ENCODE data around the gene RRP12. TPM values are rescaled to one million over a fixed set of nuclear protein-coding genes. Genes with fewer than 3 reads are reported as not detected.

RRP12 gene
- total and polyA plus RNA-seq, 3 experiments from 2014 or later: 11.6 to 111 (median 102) TPM

GRCh38 chr10:97311111-97311626 is 90.0 kb downstream of the RRP12 start:
- no peak overlapping the region for H3K27ac Mint-ChIP-seq
- H3K4me1 Mint-ChIP-seq: no peaks in the 10 kb centered on the region
- peak overlapping the region in 1 of 7 donors; percentile 3 for H3K4me3 Mint-ChIP-seq
- H3K36me3 Mint-ChIP-seq: no peaks in the 10 kb centered on the region
- H3K27me3 Mint-ChIP-seq: peaks cover 0 to 1% of the 10 kb centered on the region in 2 donors
- CTCF ChIA-PET: no interaction called here
- Histone ChIP-seq H3K9me3 (ENCODE audit: low read length) (no peaks in the 10 kb centered on the region), H3K27me3 (ENCODE audit: insufficient read depth, low read length, poor library complexity, severe bottlenecking) (no peaks in the 10 kb centered on the region), H3K4me1 (ENCODE audit: insufficient read depth, low read length) (no peaks in the 10 kb centered on the region), H3K4me3 (ENCODE audit: low read length) (no peak overlapping the region), H3K27ac (ENCODE audit: low read depth, low read length) (no peak overlapping the region), H3K36me3 (ENCODE audit: insufficient read depth, low read length) (no peaks in the 10 kb centered on the region)
- no peaks in the 10 kb centered on the region for H3K9me3 Mint-ChIP-seq
- no peak for DNase-seq
- POLR2A ChIA-PET: interaction anchor here (0.8 kb wide), 1 partner anchor 8 kb away, joined by 3 read pairs; the partner anchor contains the start of gene FRAT1

- Histone ChIP-seq H3K4me3 (ENCODE audit: low read length) (no peak overlapping the region), H3K27me3 (ENCODE audit: insufficient read depth, low read length, poor library complexity, severe bottlenecking) (no peaks in the 10 kb centered on the region), H3K9me3 (ENCODE audit: low read length) (no peaks in the 10 kb centered on the region), H3K36me3 (ENCODE audit: insufficient read depth, low read length) (no peaks in the 10 kb centered on the region), H3K27ac (ENCODE audit: low read depth, low read length) (no peak overlapping the region), H3K4me1 (ENCODE audit: insufficient read depth, low read length) (no peaks in the 10 kb centered on the region)
- Mint-ChIP-seq H3K4me1 (no peaks in the 10 kb centered on the region), H3K36me3 (no peaks in the 10 kb centered on the region), H3K9me3 (no peaks in the 10 kb centered on the region), H3K27me3 (peaks cover 0 to 1% of the 10 kb centered on the region in 2 donors), H3K27ac (peak overlapping the region in 3 of 8 donors; percentile 3 to 40 (median 17)), H3K4me3 (no peak overlapping the region)
- ChIA-PET POLR2A (no interaction called here), CTCF (interaction anchor here (1.4 kb wide), 1 partner anchor 11 kb away, joined by 4 read pairs; the partner anchor contains the start of gene FRAT1)
- DNase-seq: no peak
Measured at GRCh38 chr10:97307866-97308780, 93.0 kb downstream of the RRP12 start.

GRCh38 chr10:97307441-97307840 is 93.7 kb downstream of the RRP12 start:
- H3K36me3 ChIP-seq (ENCODE audit: insufficient read depth, low read length): no peaks in the 10 kb centered on the region
- no peaks in the 10 kb centered on the region for H3K4me1 ChIP-seq (ENCODE audit: insufficient read depth, low read length)
- ChIA-PET CTCF (interaction anchor here (1.4 kb wide), 1 partner anchor 11 kb away, joined by 4 read pairs; the partner anchor contains the start of gene FRAT1), POLR2A (no interaction called here)
- Mint-ChIP-seq H3K9me3 (no peaks in the 10 kb centered on the region), H3K36me3 (no peaks in the 10 kb centered on the region), H3K27me3 (peaks cover 0 to 1% of the 10 kb centered on the region in 2 donors), H3K4me3 (no peak overlapping the region), H3K4me1 (no peaks in the 10 kb centered on the region), H3K27ac (no peak overlapping the region)
- no peak for DNase-seq
- no peaks in the 10 kb centered on the region for H3K27me3 ChIP-seq (ENCODE audit: insufficient read depth, low read length, poor library complexity, severe bottlenecking)
- no peaks in the 10 kb centered on the region for H3K9me3 ChIP-seq (ENCODE audit: low read length)
- H3K27ac ChIP-seq (ENCODE audit: low read depth, low read length): no peak overlapping the region
- no peak overlapping the region for H3K4me3 ChIP-seq (ENCODE audit: low read length)

Other genes with a start within 250 kb of the RRP12 start
- under 1 TPM in 1 of 2 experiments, not detected in 1; 0.20 TPM for gene SLIT1, start 215.4 kb downstream of the RRP12 start, total RNA-seq
- 0.06 TPM for gene SLIT1, start 215.4 kb downstream of the RRP12 start, polyA plus RNA-seq
- gene ARHGAP19, start 108.7 kb downstream of the RRP12 start, total RNA-seq: 10 to 100 TPM; 23.3 to 26.5 TPM
- 8.9 TPM for gene ARHGAP19, start 108.7 kb downstream of the RRP12 start, polyA plus RNA-seq
- 1 to 10 TPM; 4.3 to 4.7 TPM for gene FRAT1, start 82.1 kb downstream of the RRP12 start, total RNA-seq
- 13.3 TPM for gene FRAT1, start 82.1 kb downstream of the RRP12 start, polyA plus RNA-seq
- gene FRAT2, start 66.6 kb downstream of the RRP12 start, total RNA-seq: 10 to 100 TPM in 1 of 2 experiments, 1 to 10 TPM in 1; 9.8 to 10.4 TPM
- gene FRAT2, start 66.6 kb downstream of the RRP12 start, polyA plus RNA-seq: 18.7 TPM
- 1,000 to 10,000 TPM; 1,086 to 1,097 TPM for gene PGAM1, start 24.9 kb upstream of the RRP12 start, total RNA-seq
- gene PGAM1, start 24.9 kb upstream of the RRP12 start, polyA plus RNA-seq: 309 TPM
- gene EXOSC1, start 44.7 kb upstream of the RRP12 start, total RNA-seq: 10 to 100 TPM; 61.0 to 64.8 TPM
- 83.0 TPM for gene EXOSC1, start 44.7 kb upstream of the RRP12 start, polyA plus RNA-seq
- 10 to 100 TPM; 56.2 to 57.6 TPM for gene ZDHHC16, start 44.8 kb upstream of the RRP12 start, total RNA-seq
- gene ZDHHC16, start 44.8 kb upstream of the RRP12 start, polyA plus RNA-seq: 26.4 TPM
- 10 to 100 TPM; 85.7 to 89.3 TPM for gene MMS19, start 97.1 kb upstream of the RRP12 start, total RNA-seq
- gene MMS19, start 97.1 kb upstream of the RRP12 start, polyA plus RNA-seq: 27.5 TPM
- gene UBTD1, start 97.6 kb upstream of the RRP12 start, total RNA-seq: 1 to 10 TPM; 1.9 to 2.6 TPM
- gene UBTD1, start 97.6 kb upstream of the RRP12 start, polyA plus RNA-seq: 2.0 TPM
- not detected for gene ANKRD2, start 171.4 kb upstream of the RRP12 start, total RNA-seq
- gene ANKRD2, start 171.4 kb upstream of the RRP12 start, polyA plus RNA-seq: not detected
- not detected for gene HOGA1, start 183.0 kb upstream of the RRP12 start, total RNA-seq
- gene HOGA1, start 183.0 kb upstream of the RRP12 start, polyA plus RNA-seq: not detected
- gene C10orf62, start 188.4 kb upstream of the RRP12 start, total RNA-seq: not detected
- gene C10orf62, start 188.4 kb upstream of the RRP12 start, polyA plus RNA-seq: not detected
- gene MORN4, start 232.2 kb upstream of the RRP12 start, total RNA-seq: 1 to 10 TPM; 2.7 to 3.1 TPM
- gene MORN4, start 232.2 kb upstream of the RRP12 start, polyA plus RNA-seq: 1.7 TPM
- 10 to 100 TPM; 15.6 to 15.9 TPM for gene PI4K2A, start 239.3 kb upstream of the RRP12 start, total RNA-seq
- 11.4 TPM for gene PI4K2A, start 239.3 kb upstream of the RRP12 start, polyA plus RNA-seq

Data from CD8-positive, alpha-beta memory T cell (primary cell).